Measurements from ENCODE around the gene CAV1.
A peak's percentile ranks its signal among the peaks of the same experiment; 100 is the strongest.

CAV1 gene

DNA sequence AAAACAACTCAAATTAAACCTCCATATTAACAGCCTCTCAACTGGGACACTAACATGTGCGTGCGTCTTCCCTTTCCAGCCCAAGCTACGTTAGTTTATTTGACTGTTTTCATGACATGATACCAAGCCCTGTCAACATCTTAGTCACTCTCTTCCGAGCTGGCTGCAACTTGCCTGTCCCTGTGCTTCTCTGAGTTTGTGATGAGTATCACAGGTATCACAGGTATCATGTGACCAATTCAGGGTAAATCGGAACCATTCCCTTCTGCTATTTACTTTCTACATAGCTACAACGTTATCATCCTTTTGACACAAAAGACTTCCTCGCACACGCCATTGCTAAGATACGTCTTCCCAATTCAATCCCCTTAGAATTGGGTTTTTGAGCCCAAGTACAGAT, 70.2 kb downstream of the CAV1 start:
- in situ Hi-C loops (cut with HindIII; ENCODE audit: low sequenced_read_pairs): no loop called here
- TF ChIP-seq, protein P1, sequence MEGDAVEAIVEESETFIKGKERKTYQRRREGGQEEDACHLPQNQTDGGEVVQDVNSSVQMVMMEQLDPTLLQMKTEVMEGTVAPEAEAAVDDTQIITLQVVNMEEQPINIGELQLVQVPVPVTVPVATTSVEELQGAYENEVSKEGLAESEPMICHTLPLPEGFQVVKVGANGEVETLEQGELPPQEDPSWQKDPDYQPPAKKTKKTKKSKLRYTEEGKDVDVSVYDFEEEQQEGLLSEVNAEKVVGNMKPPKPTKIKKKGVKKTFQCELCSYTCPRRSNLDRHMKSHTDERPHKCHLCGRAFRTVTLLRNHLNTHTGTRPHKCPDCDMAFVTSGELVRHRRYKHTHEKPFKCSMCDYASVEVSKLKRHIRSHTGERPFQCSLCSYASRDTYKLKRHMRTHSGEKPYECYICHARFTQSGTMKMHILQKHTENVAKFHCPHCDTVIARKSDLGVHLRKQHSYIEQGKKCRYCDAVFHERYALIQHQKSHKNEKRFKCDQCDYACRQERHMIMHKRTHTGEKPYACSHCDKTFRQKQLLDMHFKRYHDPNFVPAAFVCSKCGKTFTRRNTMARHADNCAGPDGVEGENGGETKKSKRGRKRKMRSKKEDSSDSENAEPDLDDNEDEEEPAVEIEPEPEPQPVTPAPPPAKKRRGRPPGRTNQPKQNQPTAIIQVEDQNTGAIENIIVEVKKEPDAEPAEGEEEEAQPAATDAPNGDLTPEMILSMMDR (IDR thresholded peaks at IDR 0.05; ENCODE audit: low read depth, low read length): no peak
- DNase-seq (ENCODE audit: low read depth, low spot score): no peak
- H3K4me3 ChIP-seq (ENCODE audit: low read depth, low read length): no peak overlapping the region

GRCh38 chr7:116597384-116597783, 72.5 kb downstream of the CAV1 start:
- H3K4me3 ChIP-seq (ENCODE audit: low read depth, low read length): no peak overlapping the region
- no peak for DNase-seq (ENCODE audit: low read depth, low spot score)
- in situ Hi-C loops (cut with HindIII; ENCODE audit: low sequenced_read_pairs): no loop called here
- TF ChIP-seq, protein P1 (IDR thresholded peaks at IDR 0.05; ENCODE audit: low read depth, low read length): no peak

GRCh38 chr7:116598278-116598677, 73.4 kb downstream of the CAV1 start:
- no peak overlapping the region for H3K4me3 ChIP-seq (ENCODE audit: low read depth, low read length)
- no peak for DNase-seq (ENCODE audit: low read depth, low spot score)
- TF ChIP-seq, protein P1 (IDR thresholded peaks at IDR 0.05; ENCODE audit: low read depth, low read length): peak; percentile 35
- in situ Hi-C loops (cut with HindIII; ENCODE audit: low sequenced_read_pairs): no loop called here

DNA sequence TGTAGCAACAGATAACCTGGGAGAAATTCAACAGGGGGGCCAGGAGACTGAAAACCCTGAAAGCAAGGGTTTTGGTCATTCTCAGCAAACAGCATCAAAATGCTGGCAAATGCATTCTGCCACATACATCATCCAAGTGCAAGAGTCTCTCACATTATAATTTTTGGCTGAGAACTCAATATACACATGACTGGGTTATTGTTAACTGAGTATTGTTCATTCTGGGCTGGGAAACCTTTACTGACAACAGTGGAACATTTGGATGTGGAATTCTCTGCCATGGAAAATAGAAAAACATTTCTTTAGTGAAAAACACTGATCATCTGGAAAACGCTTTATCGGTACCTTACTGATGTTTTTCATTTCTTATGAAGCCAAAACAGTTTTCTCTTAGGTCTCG, 74.0 kb downstream of the CAV1 start:
- in situ Hi-C loops (cut with HindIII; ENCODE audit: low sequenced_read_pairs): no loop called here
- DNase-seq (ENCODE audit: low read depth, low spot score): no peak
- TF ChIP-seq, protein P1 (IDR thresholded peaks at IDR 0.05; ENCODE audit: low read depth, low read length): no peak
- no peak overlapping the region for H3K4me3 ChIP-seq (ENCODE audit: low read depth, low read length)

GRCh38 chr7:116601426-116601825, 76.6 kb downstream of the CAV1 start:
- in situ Hi-C loops (cut with HindIII; ENCODE audit: low sequenced_read_pairs): no loop called here
- TF ChIP-seq, protein P1 (IDR thresholded peaks at IDR 0.05; ENCODE audit: low read depth, low read length): no peak
- no peak overlapping the region for H3K4me3 ChIP-seq (ENCODE audit: low read depth, low read length)
- no peak for DNase-seq (ENCODE audit: low read depth, low spot score)

GRCh38 chr7:116607299-116607698, 82.5 kb downstream of the CAV1 start:
- TF ChIP-seq, protein P1 (IDR thresholded peaks at IDR 0.05; ENCODE audit: low read depth, low read length): no peak
- in situ Hi-C loops (cut with HindIII; ENCODE audit: low sequenced_read_pairs): no loop called here
- DNase-seq (ENCODE audit: low read depth, low spot score): no peak
- H3K4me3 ChIP-seq (ENCODE audit: low read depth, low read length): no peak overlapping the region

DNA sequence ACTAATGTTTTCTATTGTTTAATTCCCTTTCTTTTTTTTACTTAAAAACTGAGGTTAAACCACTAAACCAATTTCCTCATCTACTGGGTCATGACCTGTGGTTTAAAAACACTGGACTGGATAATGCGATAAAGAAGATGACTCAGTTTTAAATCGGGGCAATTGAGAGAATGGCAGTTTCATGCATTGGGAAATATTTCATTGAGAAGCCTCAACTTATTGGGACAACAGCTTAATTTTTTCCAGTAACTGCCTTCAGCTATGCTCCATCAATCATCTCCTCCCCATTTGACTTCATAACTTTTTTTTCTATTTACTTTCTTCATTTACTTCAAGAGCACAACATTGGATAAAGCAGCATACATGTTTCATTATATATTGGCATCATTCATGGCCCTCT, 85.4 kb downstream of the CAV1 start:
- DNase-seq (ENCODE audit: low read depth, low spot score): peak; percentile 71
- in situ Hi-C loops (cut with HindIII; ENCODE audit: low sequenced_read_pairs): no loop called here
- H3K4me3 ChIP-seq (ENCODE audit: low read depth, low read length): no peak overlapping the region
- TF ChIP-seq, protein P1 (IDR thresholded peaks at IDR 0.05; ENCODE audit: low read depth, low read length): no peak

All from astrocyte of the spinal cord (primary cell).